ENCODE measurements around the gene CAMK2A. TPM values are rescaled to one million over a fixed set of nuclear protein-coding genes. Genes with fewer than 3 reads are reported as not detected.

CAMK2A gene
- total RNA-seq, 2 experiments from 2014 or later = not detected

- H3K36me3 ChIP-seq (ENCODE audit: insufficient read depth, low read length) = no peaks in the 10 kb centered on the region
- H3K9me2 ChIP-seq (ENCODE audit: insufficient read depth, low read length) = no peaks in the 10 kb centered on the region
- no peak overlapping the region for H2AFZ ChIP-seq (ENCODE audit: low read length)
- H3K4me2 ChIP-seq (ENCODE audit: low read length) = no peak overlapping the region
- TF ChIP-seq CTCF (conservative IDR thresholded peaks at IDR 0.05; ENCODE audit: low read length) = no peak
- TF ChIP-seq EZH2phosphoT487 (IDR thresholded peaks at IDR 0.05; ENCODE audit: borderline replicate concordance, low read depth, low read length) = no peak
- BruUV-seq (replicated peaks) = no TSS peak
- intact Hi-C loops (cut with micrococcal nuclease; ENCODE audit: unreplicated experiment) = no loop called here
- H4K20me1 ChIP-seq (ENCODE audit: insufficient read depth, low read length) = no peaks in the 10 kb centered on the region
- no peak overlapping the region for H3K4me3 ChIP-seq (ENCODE audit: low read depth, low read length, poor library complexity, severe bottlenecking)
- H3K9me3 ChIP-seq (ENCODE audit: low read length) = no peaks in the 10 kb centered on the region
- DNase-seq (ENCODE audit: low spot score) = no peak
- H3K27ac ChIP-seq (ENCODE audit: low read depth, low read length, poor library complexity, severe bottlenecking) = no peak overlapping the region
- H3K4me1 ChIP-seq (ENCODE audit: insufficient read depth, low read length, poor library complexity, severe bottlenecking) = no peaks in the 10 kb centered on the region
- CTCF ChIA-PET (ENCODE audit: unreplicated experiment) = interaction anchor here (0.5 kb wide), 1 partner anchor 1101 kb away, joined by 5 read pairs; no protein-coding TSS in a partner anchor
- no peaks in the 10 kb centered on the region for H3K79me2 ChIP-seq (ENCODE audit: insufficient read depth, low read depth, low read length)
- POLR2A ChIA-PET = no interaction called here
Observed at GRCh38 chr5:150192462-150192861, 97.1 kb downstream of the CAMK2A start.

GRCh38 chr5:150190987-150191386, 98.6 kb downstream of the CAMK2A start:
- Histone ChIP-seq H3K9me2 (ENCODE audit: insufficient read depth, low read length) (no peaks in the 10 kb centered on the region), H2AFZ (ENCODE audit: low read length) (no peak overlapping the region), H3K4me3 (ENCODE audit: low read depth, low read length, poor library complexity, severe bottlenecking) (no peak overlapping the region), H3K27ac (ENCODE audit: low read depth, low read length, poor library complexity, severe bottlenecking) (no peak overlapping the region), H3K4me1 (ENCODE audit: insufficient read depth, low read length, poor library complexity, severe bottlenecking) (no peaks in the 10 kb centered on the region), H3K4me2 (ENCODE audit: low read length) (no peak overlapping the region), H3K36me3 (ENCODE audit: insufficient read depth, low read length) (no peaks in the 10 kb centered on the region), H3K79me2 (ENCODE audit: insufficient read depth, low read depth, low read length) (no peaks in the 10 kb centered on the region), H3K9me3 (ENCODE audit: low read length) (no peaks in the 10 kb centered on the region), H4K20me1 (ENCODE audit: insufficient read depth, low read length) (no peaks in the 10 kb centered on the region)
- ChIA-PET POLR2A (no interaction called here), CTCF (ENCODE audit: unreplicated experiment) (interaction anchor here (0.5 to 0.6 kb wide), 2 partner anchors 53 to 104 kb away, joined by 3 to 4 read pairs; no protein-coding TSS in a partner anchor)
- TF ChIP-seq CTCF (conservative IDR thresholded peaks at IDR 0.05; ENCODE audit: low read length) (no peak), EZH2phosphoT487 (IDR thresholded peaks at IDR 0.05; ENCODE audit: borderline replicate concordance, low read depth, low read length) (no peak)
- intact Hi-C loops (cut with micrococcal nuclease; ENCODE audit: unreplicated experiment) = no loop called here
- no peak for DNase-seq (ENCODE audit: low spot score)
- no TSS peak for BruUV-seq (replicated peaks)

- Histone ChIP-seq H3K9me2 (ENCODE audit: insufficient read depth, low read length) (no peaks in the 10 kb centered on the region), H3K4me1 (ENCODE audit: insufficient read depth, low read length, poor library complexity, severe bottlenecking) (no peaks in the 10 kb centered on the region), H3K27ac (ENCODE audit: low read depth, low read length, poor library complexity, severe bottlenecking) (no peak overlapping the region), H3K36me3 (ENCODE audit: insufficient read depth, low read length) (no peaks in the 10 kb centered on the region), H3K79me2 (ENCODE audit: insufficient read depth, low read depth, low read length) (no peaks in the 10 kb centered on the region), H4K20me1 (ENCODE audit: insufficient read depth, low read length) (no peaks in the 10 kb centered on the region), H3K9me3 (ENCODE audit: low read length) (no peaks in the 10 kb centered on the region), H3K4me2 (ENCODE audit: low read length) (no peak overlapping the region), H2AFZ (ENCODE audit: low read length) (no peak overlapping the region), H3K4me3 (ENCODE audit: low read depth, low read length, poor library complexity, severe bottlenecking) (no peak overlapping the region)
- ChIA-PET POLR2A (no interaction called here), CTCF (ENCODE audit: unreplicated experiment) (interaction anchor here (0.5 to 0.6 kb wide), 2 partner anchors 52 to 104 kb away, joined by 3 to 4 read pairs; no protein-coding TSS in a partner anchor)
- TF ChIP-seq EZH2phosphoT487 (IDR thresholded peaks at IDR 0.05; ENCODE audit: borderline replicate concordance, low read depth, low read length) = no peak
- TF ChIP-seq CTCF (conservative IDR thresholded peaks at IDR 0.05; ENCODE audit: low read length) = no peak
- no peak for DNase-seq (ENCODE audit: low spot score)
- intact Hi-C loops (cut with micrococcal nuclease; ENCODE audit: unreplicated experiment) = no loop called here
- no TSS peak for BruUV-seq (replicated peaks)
Observed at GRCh38 chr5:150190503-150190979, 99.0 kb downstream of the CAMK2A start.
